MM.1S (cell line): ENCODE measurements around the gene TSPOAP1.

Experiments used
- EZH2 ChIP-seq: fragments of 300-600 bp; sonication (generic); optimal IDR thresholded peaks from 2 replicates; pipeline ENCODE3; 2017; ENCODE audit warnings: low read depth, mild to moderate bottlenecking, antibody characterized with exemption, low read length, mixed read lengths
- EZH2phosphoT487 ChIP-seq: fragments of 300-600 bp; sonication (generic); IDR thresholded peaks from 2 replicates; pipeline ENCODE4 v1.6.1; 2018; ENCODE audit warnings: antibody characterized with exemption, low read length
- TF ChIP-seq, protein P1 (sequence below): fragments of 300-600 bp; sonication (generic); IDR thresholded peaks from 2 replicates; pipeline ENCODE4 v1.5.1; 2016; ENCODE audit warnings: antibody characterized with exemption, low read length, mixed read lengths

DNA sequence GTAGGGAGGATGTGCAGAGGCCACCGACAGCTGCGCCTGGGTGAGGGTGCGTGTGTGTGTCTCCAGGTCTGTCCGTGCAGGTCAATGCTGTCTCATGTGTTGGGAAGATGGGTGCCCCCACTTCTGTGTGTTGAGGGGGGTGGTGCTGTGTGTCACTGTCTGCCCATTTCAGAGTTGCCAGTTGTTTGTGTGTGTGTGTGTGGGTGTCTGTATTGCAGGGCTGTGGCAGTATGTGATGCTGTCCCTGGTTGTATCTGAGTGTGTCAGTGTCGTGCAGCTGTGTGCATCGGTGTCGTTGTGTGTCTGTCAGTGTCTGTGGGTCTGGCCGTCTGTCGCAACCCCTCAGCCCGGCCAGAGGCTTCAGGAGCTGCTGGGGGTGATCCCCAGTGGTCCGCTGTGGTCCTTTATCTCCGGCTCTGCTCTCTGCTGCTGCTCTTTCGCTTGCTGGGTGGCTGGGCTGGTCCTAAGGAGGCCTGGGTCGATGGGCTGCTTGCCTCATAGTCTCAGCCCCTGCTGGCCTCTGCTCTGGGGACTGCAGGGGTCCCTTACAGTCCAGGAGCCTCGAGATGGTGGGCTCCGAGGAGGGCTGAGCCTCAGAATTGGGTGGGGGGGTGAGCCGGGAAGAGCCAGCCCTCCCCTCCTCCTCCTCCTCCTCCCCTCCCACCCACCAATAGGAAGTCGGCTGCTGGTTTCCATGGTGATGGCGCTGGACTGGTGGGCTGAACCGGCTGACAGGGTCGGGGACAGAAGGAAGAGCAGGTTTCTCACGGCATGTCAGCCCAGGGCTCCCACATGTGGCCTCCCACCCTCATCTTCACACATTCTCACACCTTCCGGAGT is at the start of gene TSPOAP1:
- TF ChIP-seq, protein P1, sequence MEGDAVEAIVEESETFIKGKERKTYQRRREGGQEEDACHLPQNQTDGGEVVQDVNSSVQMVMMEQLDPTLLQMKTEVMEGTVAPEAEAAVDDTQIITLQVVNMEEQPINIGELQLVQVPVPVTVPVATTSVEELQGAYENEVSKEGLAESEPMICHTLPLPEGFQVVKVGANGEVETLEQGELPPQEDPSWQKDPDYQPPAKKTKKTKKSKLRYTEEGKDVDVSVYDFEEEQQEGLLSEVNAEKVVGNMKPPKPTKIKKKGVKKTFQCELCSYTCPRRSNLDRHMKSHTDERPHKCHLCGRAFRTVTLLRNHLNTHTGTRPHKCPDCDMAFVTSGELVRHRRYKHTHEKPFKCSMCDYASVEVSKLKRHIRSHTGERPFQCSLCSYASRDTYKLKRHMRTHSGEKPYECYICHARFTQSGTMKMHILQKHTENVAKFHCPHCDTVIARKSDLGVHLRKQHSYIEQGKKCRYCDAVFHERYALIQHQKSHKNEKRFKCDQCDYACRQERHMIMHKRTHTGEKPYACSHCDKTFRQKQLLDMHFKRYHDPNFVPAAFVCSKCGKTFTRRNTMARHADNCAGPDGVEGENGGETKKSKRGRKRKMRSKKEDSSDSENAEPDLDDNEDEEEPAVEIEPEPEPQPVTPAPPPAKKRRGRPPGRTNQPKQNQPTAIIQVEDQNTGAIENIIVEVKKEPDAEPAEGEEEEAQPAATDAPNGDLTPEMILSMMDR, result no peak
- TF ChIP-seq EZH2phosphoT487, result no peak
- no peak for TF ChIP-seq EZH2
